ENCODE results near the gene SMG6. TPM values are rescaled to one million over a fixed set of nuclear protein-coding genes. Genes with fewer than 3 reads are reported as not detected.

The SMG6 gene
- total and polyA plus RNA-seq, 2 of the 13 experiments (the other 11 are each of a cell fraction or from before 2014, with no cell fraction given): 4.6 to 14.6 TPM

- TF ChIP-seq DZIP1 (CRISPR knock-in tag; IDR thresholded peaks at IDR 0.05) (no peak), ZKSCAN8 (CRISPR knock-in tag; IDR thresholded peaks at IDR 0.05; ENCODE audit: borderline replicate concordance) (peak; percentile 53; the same call in 1 of the 2 replicates), ZGPAT (CRISPR knock-in tag; IDR thresholded peaks at IDR 0.05) (peak; percentile 28; the same call in 1 of the 2 replicates), HDAC2 (CRISPR knock-in tag; IDR thresholded peaks at IDR 0.05) (peak; percentile 38; the same call in 1 of the 2 replicates), ZNF800 (CRISPR knock-in tag; IDR thresholded peaks at IDR 0.05) (peak; percentile 89), ZFP91 (CRISPR knock-in tag; IDR thresholded peaks at IDR 0.05; ENCODE audit: borderline replicate concordance) (peak; percentile 54; the same call in 1 of the 2 replicates), ZNF639 (CRISPR knock-in tag; conservative IDR thresholded peaks at IDR 0.05) (no peak), ZNF547 (CRISPR knock-in tag; IDR thresholded peaks at IDR 0.05) (no peak), KDM3A (CRISPR knock-in tag; IDR thresholded peaks at IDR 0.05; ENCODE audit: low read depth) (no peak), SOX6 (IDR thresholded peaks at IDR 0.05) (no peak), SOX6 (CRISPR knock-in tag; IDR thresholded peaks at IDR 0.05) (no peak), SIX1 (CRISPR knock-in tag; IDR thresholded peaks at IDR 0.05; ENCODE audit: borderline replicate concordance) (no peak), TFDP2 (CRISPR knock-in tag; IDR thresholded peaks at IDR 0.05) (0 out of 2 replicates have a peak, but pooled peaks have one; percentile 32), ZNF350 (CRISPR knock-in tag; IDR thresholded peaks at IDR 0.05; ENCODE audit: borderline replicate concordance, low read depth) (peak; percentile 45; the same call in 1 of the 2 replicates), UBTF (CRISPR knock-in tag; IDR thresholded peaks at IDR 0.05) (peak; percentile 37; the same call in 1 of the 2 replicates)
These were observed 277.8 kb downstream of the SMG6 start (continued) for GRCh38 chr17:2025622-2026309.

Measured in HepG2 (cell line).